ENCODE data around the gene SLC39A13.

SLC39A13 gene

DNA sequence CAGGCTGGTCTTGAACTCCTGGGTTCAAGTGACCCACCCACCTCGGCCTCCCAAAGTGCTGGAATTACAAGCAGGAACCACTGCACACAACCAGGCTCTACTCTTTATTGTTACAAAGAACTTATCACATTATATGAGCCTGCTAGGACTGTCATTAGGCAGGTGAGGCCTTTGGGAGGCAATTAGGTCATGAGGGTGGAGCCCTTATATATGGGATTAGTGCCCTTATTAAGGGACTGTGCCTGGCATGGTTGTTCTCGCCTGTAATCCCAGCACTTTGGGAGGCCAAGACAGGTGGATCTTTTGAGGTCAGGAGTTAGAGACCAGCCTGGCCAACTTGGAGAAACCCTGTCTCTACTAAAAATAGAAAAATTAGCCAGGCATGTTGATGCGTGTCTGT is 28.3 kb downstream of the SLC39A13 start:
- TF ChIP-seq, protein P1, sequence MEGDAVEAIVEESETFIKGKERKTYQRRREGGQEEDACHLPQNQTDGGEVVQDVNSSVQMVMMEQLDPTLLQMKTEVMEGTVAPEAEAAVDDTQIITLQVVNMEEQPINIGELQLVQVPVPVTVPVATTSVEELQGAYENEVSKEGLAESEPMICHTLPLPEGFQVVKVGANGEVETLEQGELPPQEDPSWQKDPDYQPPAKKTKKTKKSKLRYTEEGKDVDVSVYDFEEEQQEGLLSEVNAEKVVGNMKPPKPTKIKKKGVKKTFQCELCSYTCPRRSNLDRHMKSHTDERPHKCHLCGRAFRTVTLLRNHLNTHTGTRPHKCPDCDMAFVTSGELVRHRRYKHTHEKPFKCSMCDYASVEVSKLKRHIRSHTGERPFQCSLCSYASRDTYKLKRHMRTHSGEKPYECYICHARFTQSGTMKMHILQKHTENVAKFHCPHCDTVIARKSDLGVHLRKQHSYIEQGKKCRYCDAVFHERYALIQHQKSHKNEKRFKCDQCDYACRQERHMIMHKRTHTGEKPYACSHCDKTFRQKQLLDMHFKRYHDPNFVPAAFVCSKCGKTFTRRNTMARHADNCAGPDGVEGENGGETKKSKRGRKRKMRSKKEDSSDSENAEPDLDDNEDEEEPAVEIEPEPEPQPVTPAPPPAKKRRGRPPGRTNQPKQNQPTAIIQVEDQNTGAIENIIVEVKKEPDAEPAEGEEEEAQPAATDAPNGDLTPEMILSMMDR (conservative IDR thresholded peaks at IDR 0.05; ENCODE audit: control insufficient read depth, insufficient read depth, low read depth, low read length): no peak
- DNase-seq (ENCODE audit: low read depth): no peak
- H3K4me3 ChIP-seq (ENCODE audit: control insufficient read depth, low read depth, low read length): no peak overlapping the region

DNA sequence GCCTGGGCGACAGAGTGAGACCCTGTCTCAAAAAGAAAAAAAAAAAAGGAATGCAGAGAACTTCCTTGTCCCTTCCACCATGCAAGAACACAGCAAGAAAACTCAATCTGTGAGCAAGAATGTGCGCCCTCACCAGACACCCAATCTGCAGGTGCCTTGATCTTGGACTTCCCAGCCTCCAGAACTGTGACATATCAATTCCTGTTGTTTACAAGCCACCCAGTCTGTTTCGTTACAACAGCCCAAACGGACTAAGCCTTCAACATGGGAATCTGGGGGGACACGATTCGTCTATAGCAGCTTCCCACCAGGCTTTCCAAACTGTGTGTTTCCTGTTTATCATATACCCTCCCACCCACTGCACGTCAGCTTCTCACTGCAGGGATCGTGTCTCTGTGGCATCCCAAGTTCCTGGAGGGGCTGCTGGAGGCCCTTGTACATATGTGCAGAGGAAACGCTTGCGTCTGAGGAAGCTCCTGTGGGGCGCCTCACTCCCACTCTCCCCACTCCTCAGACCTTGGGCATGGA is 28.9 kb downstream of the SLC39A13 start:
- no peak overlapping the region for H3K4me3 ChIP-seq (ENCODE audit: control insufficient read depth, low read depth, low read length)
- TF ChIP-seq, protein P1 (conservative IDR thresholded peaks at IDR 0.05; ENCODE audit: control insufficient read depth, insufficient read depth, low read depth, low read length): no peak
- no peak for DNase-seq (ENCODE audit: low read depth)

DNA sequence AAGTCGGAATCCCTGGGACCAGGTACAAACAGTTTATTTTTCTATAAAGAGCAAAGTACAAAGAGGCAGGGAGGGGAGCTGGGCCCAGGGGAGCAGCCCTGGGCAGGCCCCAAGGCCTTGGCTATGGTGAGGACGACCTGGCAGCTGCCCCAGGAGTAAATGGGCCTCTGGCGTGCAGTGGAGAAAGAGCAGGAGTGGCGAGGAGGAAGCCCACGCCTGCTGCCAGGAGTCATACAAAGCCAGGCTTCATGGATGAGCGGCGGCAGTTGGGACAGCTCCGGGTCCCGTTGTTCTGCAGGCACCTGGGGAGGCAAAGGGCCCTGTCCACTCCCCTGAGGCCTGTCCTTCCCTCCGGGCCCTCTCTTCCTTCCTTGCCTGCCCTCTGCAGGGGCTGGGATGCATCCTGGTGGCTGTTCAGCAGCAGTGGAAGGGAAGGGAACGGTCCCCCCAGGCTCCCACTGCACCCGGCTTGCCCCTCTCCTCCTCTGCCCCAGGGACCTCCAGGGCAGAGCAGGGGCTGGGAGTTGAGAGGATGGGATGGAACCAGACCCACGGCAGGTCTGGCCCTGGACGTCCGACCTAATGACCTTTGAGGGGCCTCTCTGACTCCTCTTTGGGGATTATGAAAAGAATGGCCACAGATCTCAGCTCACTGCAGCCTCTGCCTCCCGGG is 29.5 kb downstream of the SLC39A13 start:
- DNase-seq (ENCODE audit: low read depth): no peak
- no peak overlapping the region for H3K4me3 ChIP-seq (ENCODE audit: control insufficient read depth, low read depth, low read length)
- TF ChIP-seq, protein P1 (conservative IDR thresholded peaks at IDR 0.05; ENCODE audit: control insufficient read depth, insufficient read depth, low read depth, low read length): no peak

DNA sequence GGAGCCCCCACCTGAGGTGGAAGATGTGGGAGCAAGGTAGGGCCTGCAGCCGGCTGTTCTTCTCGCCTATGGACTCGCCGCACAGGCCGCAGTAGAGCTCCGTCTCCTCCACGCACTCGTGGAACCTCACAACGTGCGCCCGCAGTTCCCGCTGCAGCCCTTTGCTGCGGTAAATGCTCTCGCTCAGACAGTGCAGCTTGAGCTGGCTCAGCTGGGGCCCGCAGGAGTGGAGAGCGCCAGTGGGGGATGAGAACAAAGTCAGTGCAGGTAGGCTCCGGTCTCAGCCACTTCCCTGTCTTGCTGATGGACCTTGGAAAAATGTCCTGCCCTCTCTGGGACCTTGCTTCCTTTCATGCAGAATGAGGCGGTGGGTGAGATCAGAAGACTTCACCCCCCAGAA is 30.3 kb downstream of the SLC39A13 start:
- TF ChIP-seq, protein P1 (conservative IDR thresholded peaks at IDR 0.05; ENCODE audit: control insufficient read depth, insufficient read depth, low read depth, low read length): no peak
- no peak for DNase-seq (ENCODE audit: low read depth)
- no peak overlapping the region for H3K4me3 ChIP-seq (ENCODE audit: control insufficient read depth, low read depth, low read length)

DNA sequence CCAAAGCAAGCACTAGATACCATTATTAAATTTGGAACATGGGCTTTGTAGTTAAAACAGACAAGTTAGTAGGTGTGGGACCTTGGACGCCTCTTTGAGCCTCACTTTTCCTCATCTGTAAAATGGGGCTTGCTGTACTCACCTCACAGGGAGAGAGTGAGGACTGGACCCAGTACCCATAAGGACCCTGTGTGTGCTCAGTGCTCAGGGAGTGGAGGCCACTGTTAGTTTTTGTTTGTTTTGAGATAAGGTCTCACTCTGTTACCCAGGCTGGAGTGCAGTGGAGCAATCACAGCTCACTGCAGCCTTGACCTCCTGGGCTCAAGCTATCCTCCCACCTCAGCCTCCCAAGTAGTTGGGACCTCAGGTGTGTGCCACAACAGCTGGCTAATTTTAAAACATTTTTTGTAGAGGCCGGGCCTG is 31.7 kb downstream of the SLC39A13 start:
- no peak overlapping the region for H3K4me3 ChIP-seq (ENCODE audit: control insufficient read depth, low read depth, low read length)
- DNase-seq (ENCODE audit: low read depth): no peak
- TF ChIP-seq, protein P1 (conservative IDR thresholded peaks at IDR 0.05; ENCODE audit: control insufficient read depth, insufficient read depth, low read depth, low read length): no peak

DNA sequence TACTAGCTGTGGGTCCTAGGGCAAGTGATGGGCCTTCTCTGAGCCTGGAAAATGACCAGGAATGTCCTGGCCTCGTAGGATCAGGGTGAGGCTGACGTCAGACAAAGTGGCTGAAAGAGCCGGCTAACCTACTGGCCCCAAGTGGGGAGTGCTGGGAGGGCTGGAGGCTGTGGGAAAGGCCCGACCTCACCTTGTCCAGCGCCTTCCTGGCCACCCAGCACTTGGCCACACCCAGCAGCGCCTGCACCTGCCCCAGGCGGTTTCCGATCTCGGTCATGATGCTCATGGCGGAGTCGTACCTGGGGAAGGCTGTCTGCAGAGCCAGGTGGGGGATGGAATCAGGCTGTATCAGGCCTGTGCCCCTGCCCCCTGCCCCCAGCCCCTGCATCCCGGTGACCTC is 33.0 kb downstream of the SLC39A13 start:
- no peak for DNase-seq (ENCODE audit: low read depth)
- TF ChIP-seq, protein P1 (conservative IDR thresholded peaks at IDR 0.05; ENCODE audit: control insufficient read depth, insufficient read depth, low read depth, low read length): no peak
- H3K4me3 ChIP-seq (ENCODE audit: control insufficient read depth, low read depth, low read length): no peak overlapping the region

Measured in fibroblast of mammary gland (primary cell).